ENCODE measurements around the gene RANBP17. TPM values are rescaled to one million over a fixed set of nuclear protein-coding genes. Genes with fewer than 3 reads are reported as not detected.

The RANBP17 gene
- total RNA-seq, 2 donors from 2014 or later, result 26.6 to 28.0 TPM

DNA sequence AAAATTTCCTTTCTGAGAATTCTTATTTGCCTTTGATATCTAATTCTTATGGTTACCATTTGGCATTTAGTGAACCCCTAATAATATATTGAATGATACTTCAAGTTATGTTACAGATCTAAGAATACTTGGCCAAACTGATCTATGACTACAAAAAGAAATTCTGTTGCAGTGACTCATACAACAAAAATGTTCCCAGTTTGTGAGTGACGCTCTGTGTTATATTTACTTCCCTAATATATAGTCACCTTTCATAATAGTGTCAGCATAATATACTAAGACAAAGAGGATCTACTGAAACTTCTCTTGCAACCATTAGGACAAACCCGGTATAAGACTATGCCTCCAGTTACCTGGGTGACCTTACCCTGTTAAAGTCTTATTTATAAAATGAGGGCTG lies 230.4 kb downstream of the RANBP17 start:
- Histone ChIP-seq H3K27me3 (ENCODE audit: control insufficient read depth, insufficient read depth, low read length, poor library complexity, severe bottlenecking) (no peaks in the 10 kb centered on the region), H3K4me1 (ENCODE audit: control insufficient read depth, insufficient read depth, low read length) (no peaks in the 10 kb centered on the region), H3K9ac (ENCODE audit: extremely low read depth, low read length, poor library complexity, severe bottlenecking) (no peak overlapping the region), H3K36me3 (ENCODE audit: control insufficient read depth, insufficient read depth, low read length) (no peaks in the 10 kb centered on the region), H3K9me3 (ENCODE audit: control insufficient read depth, low read length) (no peaks in the 10 kb centered on the region), H3K27ac (ENCODE audit: low read depth, low read length) (no peak overlapping the region), H3K4me3 (ENCODE audit: low read length) (no peak overlapping the region)
- peaks cover 22% of the 10 kb centered on the region for H3K9me3 Mint-ChIP-seq
- TF ChIP-seq, protein P1, sequence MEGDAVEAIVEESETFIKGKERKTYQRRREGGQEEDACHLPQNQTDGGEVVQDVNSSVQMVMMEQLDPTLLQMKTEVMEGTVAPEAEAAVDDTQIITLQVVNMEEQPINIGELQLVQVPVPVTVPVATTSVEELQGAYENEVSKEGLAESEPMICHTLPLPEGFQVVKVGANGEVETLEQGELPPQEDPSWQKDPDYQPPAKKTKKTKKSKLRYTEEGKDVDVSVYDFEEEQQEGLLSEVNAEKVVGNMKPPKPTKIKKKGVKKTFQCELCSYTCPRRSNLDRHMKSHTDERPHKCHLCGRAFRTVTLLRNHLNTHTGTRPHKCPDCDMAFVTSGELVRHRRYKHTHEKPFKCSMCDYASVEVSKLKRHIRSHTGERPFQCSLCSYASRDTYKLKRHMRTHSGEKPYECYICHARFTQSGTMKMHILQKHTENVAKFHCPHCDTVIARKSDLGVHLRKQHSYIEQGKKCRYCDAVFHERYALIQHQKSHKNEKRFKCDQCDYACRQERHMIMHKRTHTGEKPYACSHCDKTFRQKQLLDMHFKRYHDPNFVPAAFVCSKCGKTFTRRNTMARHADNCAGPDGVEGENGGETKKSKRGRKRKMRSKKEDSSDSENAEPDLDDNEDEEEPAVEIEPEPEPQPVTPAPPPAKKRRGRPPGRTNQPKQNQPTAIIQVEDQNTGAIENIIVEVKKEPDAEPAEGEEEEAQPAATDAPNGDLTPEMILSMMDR (conservative IDR thresholded peaks at IDR 0.05), result no peak
- no peaks in the 10 kb centered on the region for H3K27me3 Mint-ChIP-seq (ENCODE audit: insufficient read depth)
- 96% methylated on average over 2 of the region's 2 CpGs; no CpG with 5 or more reads in 1 of the 2 experiments for WGBS, 2 experiments (ENCODE audit: insufficient coverage in 1 of 2, insufficient read length in 1 of 2)
- DNase-seq, result no peak
- H3K4me3 Mint-ChIP-seq, result no peak overlapping the region
- H3K36me3 Mint-ChIP-seq (ENCODE audit: low read depth), result peaks cover 22% of the 10 kb centered on the region
- no peak overlapping the region for H3K27ac Mint-ChIP-seq
- H3K4me1 Mint-ChIP-seq, result no peaks in the 10 kb centered on the region

DNA sequence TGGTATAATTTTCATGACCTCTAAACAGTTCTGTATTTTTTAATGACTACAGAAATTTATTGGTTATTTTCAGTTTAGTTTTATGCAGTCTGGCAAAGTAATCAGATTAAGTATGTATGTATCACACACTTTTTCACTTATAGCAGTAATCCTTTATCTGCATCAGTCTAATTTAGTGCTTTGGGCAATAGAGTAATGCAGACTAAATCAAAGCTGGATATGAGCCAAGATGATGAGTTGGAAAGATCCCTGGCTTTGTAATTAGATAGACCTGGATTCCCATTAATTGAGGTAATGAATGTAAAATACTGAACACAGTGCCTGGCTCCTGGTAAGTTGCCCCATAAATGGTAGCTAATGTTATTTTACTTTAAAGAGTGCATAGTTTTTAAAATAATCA lies 231.8 kb downstream of the RANBP17 start:
- DNase-seq, result no peak
- Histone ChIP-seq H3K27me3 (ENCODE audit: control insufficient read depth, insufficient read depth, low read length, poor library complexity, severe bottlenecking) (no peaks in the 10 kb centered on the region), H3K9ac (ENCODE audit: extremely low read depth, low read length, poor library complexity, severe bottlenecking) (no peak overlapping the region), H3K9me3 (ENCODE audit: control insufficient read depth, low read length) (no peaks in the 10 kb centered on the region), H3K27ac (ENCODE audit: low read depth, low read length) (no peak overlapping the region), H3K36me3 (ENCODE audit: control insufficient read depth, insufficient read depth, low read length) (no peaks in the 10 kb centered on the region), H3K4me1 (ENCODE audit: control insufficient read depth, insufficient read depth, low read length) (no peaks in the 10 kb centered on the region), H3K4me3 (ENCODE audit: low read length) (no peak overlapping the region)
- Mint-ChIP-seq H3K36me3 (ENCODE audit: low read depth) (peaks cover 27% of the 10 kb centered on the region), H3K9me3 (peaks cover 31% of the 10 kb centered on the region), H3K27me3 (ENCODE audit: insufficient read depth) (no peaks in the 10 kb centered on the region), H3K27ac (no peak overlapping the region), H3K4me3 (no peak overlapping the region), H3K4me1 (no peaks in the 10 kb centered on the region)
- TF ChIP-seq, protein P1 (conservative IDR thresholded peaks at IDR 0.05), result no peak

DNA sequence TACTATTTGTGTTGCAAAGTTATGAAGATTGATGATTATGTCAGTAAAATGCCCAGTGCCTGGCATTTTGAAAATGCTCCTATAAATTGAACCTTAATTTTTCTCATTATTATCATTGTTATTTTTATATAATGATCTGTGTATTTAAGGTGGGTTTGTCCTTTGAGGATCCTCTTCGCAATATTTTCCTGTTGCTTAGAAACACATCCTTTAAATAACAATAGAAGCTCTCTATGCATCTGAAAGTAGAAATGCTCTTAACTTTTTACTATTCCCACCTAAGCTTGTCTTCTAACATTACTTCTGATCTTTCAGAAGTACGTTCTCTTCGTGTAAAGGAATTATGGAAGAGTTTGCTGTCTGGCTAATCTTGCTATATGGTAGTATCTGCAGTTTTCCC lies 232.5 kb downstream of the RANBP17 start:
- TF ChIP-seq, protein P1 (conservative IDR thresholded peaks at IDR 0.05), result no peak
- Mint-ChIP-seq H3K36me3 (ENCODE audit: low read depth) (peaks cover 27% of the 10 kb centered on the region), H3K4me1 (no peaks in the 10 kb centered on the region), H3K4me3 (no peak overlapping the region), H3K27me3 (ENCODE audit: insufficient read depth) (no peaks in the 10 kb centered on the region), H3K27ac (no peak overlapping the region), H3K9me3 (peaks cover 38% of the 10 kb centered on the region)
- 73% methylated on average over 3 of the region's 3 CpGs; no CpG with 5 or more reads in 1 of the 2 experiments for WGBS, 2 experiments (ENCODE audit: insufficient coverage in 1 of 2, insufficient read length in 1 of 2)
- no peak overlapping the region for H3K27ac ChIP-seq (ENCODE audit: low read depth, low read length)
- H3K4me3 ChIP-seq (ENCODE audit: low read length), result no peak overlapping the region
- no peak overlapping the region for H3K9ac ChIP-seq (ENCODE audit: extremely low read depth, low read length, poor library complexity, severe bottlenecking)
- DNase-seq, result no peak
- H3K9me3 ChIP-seq (ENCODE audit: control insufficient read depth, low read length), result no peaks in the 10 kb centered on the region
- no peaks in the 10 kb centered on the region for H3K27me3 ChIP-seq (ENCODE audit: control insufficient read depth, insufficient read depth, low read length, poor library complexity, severe bottlenecking)
- H3K4me1 ChIP-seq (ENCODE audit: control insufficient read depth, insufficient read depth, low read length), result no peaks in the 10 kb centered on the region
- no peaks in the 10 kb centered on the region for H3K36me3 ChIP-seq (ENCODE audit: control insufficient read depth, insufficient read depth, low read length)
